ENCODE results near the gene ITPKB.

GRCh38 chr1:226649244-226649643, 89.8 kb downstream of the ITPKB start:
- TF ChIP-seq REST (IDR thresholded peaks at IDR 0.05; ENCODE audit: low read depth) (no peak), ZBTB7A (IDR thresholded peaks at IDR 0.05; ENCODE audit: low read depth) (no peak), YY1 (IDR thresholded peaks at IDR 0.05; ENCODE audit: low read depth) (no peak), EGR1 (IDR thresholded peaks at IDR 0.05) (no peak), MAX (IDR thresholded peaks at IDR 0.05) (no peak), TCF12 (IDR thresholded peaks at IDR 0.05; ENCODE audit: low read depth) (no peak), EP300 (IDR thresholded peaks at IDR 0.05; ENCODE audit: borderline replicate concordance) (no peak), RAD21 (IDR thresholded peaks at IDR 0.05; ENCODE audit: low read depth) (no peak), CEBPB (IDR thresholded peaks at IDR 0.05) (no peak), FOXM1 (IDR thresholded peaks at IDR 0.05; ENCODE audit: borderline replicate concordance, low read depth) (no peak)
